Fibroblast of the aortic adventitia (primary cell): ENCODE measurements around the gene TPX2. TPM values are rescaled to one million over a fixed set of nuclear protein-coding genes. Genes with fewer than 3 reads are reported as not detected.

ENCODE experiments used
- DNase-seq: peaks from one replicate; pipeline ENCODE4 v3.0.0-alpha.2; 2010; ENCODE audit warnings: low read depth
- H3K4me3 ChIP-seq: 2 replicates; pipeline ENCODE4 v1.5.1; 2011; ENCODE audit warnings: low read depth, mild to moderate bottlenecking, control low read depth, low read length, moderate library complexity
- total RNA-seq: library from RNA; depleted of rRNA; stranded (reverse); fragments of >200 nt; gene quantifications from 2 replicates; pipeline ENCODE4 v1.2.3, GENCODE V29; 2012; ENCODE audit warnings: low replicate concordance
- TF ChIP-seq, protein P1 (sequence below): IDR thresholded peaks from 2 replicates; pipeline ENCODE4 v1.5.1; 2011; ENCODE audit warnings: mild to moderate bottlenecking, low read length, control low read depth, inconsistent platforms; ENCODE audit not compliant: insufficient read depth

Gene TPX2
- total RNA-seq, 1 donor, result 91.1 TPM

DNA sequence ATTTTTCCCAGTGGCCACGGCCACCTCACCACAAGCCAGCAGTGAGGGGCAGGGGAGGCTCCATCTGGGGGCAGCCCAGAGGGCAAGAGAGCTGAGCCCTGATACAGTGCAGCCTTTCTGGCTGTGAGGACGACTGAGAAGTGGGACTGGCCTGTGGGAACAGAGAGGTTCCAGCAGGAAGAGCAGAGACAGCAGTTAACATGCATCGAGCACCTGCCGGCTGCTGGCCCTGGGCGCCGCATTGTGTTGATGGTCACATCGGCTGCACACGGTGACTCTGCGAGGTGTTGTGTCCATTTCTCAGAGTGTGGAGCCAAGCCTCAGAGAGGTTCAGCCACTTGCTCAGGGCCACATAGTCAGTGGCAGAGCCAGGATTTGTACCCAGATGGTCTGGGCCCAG lies 96.5 kb downstream of the TPX2 start:
- H3K4me3 ChIP-seq, result no peak overlapping the region
- TF ChIP-seq, protein P1, sequence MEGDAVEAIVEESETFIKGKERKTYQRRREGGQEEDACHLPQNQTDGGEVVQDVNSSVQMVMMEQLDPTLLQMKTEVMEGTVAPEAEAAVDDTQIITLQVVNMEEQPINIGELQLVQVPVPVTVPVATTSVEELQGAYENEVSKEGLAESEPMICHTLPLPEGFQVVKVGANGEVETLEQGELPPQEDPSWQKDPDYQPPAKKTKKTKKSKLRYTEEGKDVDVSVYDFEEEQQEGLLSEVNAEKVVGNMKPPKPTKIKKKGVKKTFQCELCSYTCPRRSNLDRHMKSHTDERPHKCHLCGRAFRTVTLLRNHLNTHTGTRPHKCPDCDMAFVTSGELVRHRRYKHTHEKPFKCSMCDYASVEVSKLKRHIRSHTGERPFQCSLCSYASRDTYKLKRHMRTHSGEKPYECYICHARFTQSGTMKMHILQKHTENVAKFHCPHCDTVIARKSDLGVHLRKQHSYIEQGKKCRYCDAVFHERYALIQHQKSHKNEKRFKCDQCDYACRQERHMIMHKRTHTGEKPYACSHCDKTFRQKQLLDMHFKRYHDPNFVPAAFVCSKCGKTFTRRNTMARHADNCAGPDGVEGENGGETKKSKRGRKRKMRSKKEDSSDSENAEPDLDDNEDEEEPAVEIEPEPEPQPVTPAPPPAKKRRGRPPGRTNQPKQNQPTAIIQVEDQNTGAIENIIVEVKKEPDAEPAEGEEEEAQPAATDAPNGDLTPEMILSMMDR, result no peak
- DNase-seq, result no peak

DNA sequence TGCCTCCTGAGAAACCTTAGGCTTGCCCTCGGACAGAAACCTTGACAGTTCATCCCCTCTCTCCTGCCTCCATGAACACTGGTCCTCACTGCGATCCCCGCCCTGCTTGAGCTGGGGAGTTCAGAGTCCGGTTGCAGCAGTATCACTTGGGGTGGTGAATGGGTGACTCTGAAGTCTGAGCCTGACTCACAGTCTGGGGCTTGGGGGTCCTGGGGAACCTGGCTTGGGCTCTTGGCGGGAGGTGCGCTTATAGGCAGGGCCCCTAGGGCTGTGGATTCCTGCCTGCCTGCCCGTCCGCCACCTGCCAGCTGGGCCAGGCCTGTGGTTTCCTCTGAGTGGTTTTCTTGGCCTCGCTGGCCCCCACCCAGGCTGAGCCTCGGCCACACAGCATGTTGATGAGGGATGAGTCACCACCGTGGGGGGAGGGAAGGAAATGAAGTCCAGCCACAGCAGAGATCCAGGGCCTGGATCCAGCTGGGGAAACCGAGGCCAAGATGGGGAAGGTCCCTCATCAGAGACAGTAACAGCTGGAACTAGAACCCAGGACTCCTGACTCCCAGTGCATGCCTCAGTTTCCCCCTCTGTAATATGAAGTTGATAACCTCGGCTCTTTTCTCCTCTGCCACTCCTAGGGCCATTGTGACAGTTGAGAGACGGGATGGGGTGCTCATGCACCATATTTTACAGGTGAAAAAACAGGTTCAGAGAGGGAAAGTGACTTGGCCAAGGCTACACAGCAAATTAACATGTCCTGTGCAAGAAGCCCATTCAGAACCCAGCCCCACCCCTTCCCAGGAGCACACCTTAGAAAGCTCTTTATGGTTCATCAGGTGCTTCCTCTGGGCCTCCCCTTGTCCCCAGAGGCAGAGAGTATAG lies 97.1 kb downstream of the TPX2 start:
- peak; percentile 89 for DNase-seq
- TF ChIP-seq, protein P1, result peak; percentile 5
- H3K4me3 ChIP-seq, result no peak overlapping the region

DNA sequence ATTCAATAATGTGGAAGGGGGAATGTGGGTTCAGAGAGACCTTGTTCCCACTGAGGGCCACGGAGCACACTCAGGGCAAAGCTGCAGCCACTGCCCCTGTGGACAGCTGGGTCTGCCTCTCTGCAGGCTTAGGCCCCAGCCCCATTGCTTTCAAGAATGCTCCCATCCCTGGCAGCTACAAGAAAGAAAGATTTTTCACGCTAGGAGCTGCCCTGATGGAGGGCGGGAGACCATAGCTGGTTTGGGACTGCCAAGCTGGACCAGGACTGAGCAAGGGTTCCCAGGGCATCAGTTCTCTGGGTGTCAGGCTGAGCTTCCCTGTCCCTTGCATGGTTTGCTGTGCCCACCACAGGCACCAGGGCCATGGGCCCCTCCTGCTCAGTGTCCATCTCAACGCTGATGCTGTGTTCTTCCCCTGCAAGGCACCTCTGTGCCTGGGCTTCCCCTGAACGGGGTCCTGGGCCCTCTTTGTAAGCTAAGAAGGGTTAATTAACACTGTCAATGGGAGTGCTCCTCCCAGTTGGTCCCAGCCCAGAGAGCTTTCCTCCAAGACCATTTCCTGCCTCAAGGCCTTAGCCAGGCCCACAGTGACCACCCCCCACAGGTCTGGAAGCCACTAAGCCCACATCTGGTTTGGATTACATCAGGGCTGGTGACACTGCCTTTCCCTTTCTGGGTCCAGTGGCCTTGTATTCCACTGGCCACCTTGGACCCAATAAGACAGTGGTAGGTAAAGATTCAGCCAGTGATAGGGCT lies 97.9 kb downstream of the TPX2 start:
- TF ChIP-seq, protein P1, result no peak
- DNase-seq, result no peak

DNA sequence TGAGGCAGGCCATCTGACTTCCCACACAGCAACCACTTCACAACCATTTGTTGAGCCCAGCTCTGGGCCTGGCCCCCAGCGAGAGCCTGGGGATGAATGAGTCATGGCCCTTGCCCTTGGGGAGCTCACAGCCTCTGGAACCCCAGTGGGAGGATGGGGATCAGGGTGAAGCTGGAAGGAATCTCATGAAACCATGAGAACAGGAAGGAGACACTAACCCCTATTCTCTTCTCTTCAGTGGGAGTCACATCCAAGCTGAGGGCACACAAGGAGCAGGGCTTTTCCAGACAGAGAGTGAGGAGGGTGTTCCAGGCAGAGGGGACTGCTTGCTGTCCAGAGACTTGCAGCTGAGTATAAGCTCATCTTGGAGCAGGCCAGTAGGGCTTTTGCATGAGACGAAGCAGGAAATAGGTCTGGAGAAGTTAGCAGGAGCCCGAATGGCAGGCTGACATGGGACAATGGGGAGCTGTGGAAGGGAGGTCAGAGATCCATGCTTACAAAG lies 98.9 kb downstream of the TPX2 start:
- DNase-seq, result peak; percentile 46
- TF ChIP-seq, protein P1, result no peak
- H3K4me3 ChIP-seq, result no peak overlapping the region

More for the DNA sequence above, 97.9 kb downstream of the TPX2 start:
- H3K4me3 ChIP-seq, result no peak overlapping the region

DNA sequence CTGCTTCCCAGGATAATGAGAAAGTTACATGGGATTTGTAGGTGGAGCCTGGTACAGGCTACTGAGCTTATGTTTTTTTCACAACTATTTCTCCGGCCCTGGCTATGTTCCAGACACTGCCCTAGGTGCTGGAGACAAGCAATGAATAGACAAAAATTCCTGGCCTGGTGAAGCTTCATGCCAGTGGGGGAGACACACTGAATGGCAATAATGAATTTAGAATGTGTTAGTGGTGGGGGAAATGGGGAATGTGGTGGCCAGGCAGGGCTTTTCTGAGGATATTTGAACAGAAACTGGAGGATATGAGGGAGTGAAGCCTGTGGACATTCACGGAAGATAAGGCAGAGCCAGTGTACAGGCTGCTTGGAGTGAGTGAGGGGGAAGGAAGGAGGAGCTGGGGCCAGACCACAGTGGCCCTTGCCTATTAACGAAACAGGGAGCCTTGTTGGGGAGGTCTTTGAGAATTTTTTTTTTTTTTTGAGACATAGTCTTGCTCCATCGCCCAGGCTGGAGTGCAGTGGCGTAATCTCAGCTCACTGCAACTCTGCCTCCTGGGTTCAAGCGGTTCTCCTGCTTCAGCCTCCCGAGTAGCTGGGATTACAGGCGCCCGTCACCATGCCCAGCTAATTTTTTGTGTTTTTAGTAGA lies 99.7 kb downstream of the TPX2 start:
- no peak for DNase-seq
- TF ChIP-seq, protein P1, result no peak
- H3K4me3 ChIP-seq, result no peak overlapping the region

DNA sequence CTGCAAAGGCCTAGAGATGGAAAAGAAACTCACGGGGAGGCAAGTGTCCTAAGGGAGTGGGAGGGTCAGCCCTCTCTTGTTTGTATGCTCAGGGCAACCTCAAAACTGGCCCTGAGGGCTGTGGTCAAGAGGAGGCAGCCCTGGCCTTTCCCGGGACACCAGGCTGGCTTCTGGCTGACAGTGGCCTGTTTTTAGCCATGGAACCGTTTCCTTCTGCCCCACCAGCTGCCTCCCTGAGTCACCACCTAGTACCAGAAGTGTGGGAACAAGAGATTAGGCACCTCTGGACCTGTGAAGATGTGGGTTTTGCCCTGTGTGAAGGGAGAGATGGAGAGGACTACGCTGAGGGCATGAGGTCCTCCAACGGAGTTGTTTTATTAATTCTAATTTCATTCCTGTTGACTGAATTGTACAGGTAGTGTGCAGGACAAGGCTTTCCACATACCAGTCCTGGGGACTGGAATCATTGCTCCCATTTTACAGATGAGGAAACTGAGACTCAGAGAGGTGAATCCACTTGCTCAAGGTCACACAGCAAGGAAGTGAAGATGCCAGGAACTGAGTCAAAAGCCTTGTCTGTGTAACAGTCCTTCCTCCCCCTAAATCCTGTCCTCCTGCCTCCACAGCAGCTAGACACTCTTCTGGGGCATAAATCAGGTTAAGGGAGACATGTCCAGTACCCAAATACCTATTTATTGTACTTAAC lies 100.8 kb downstream of the TPX2 start:
- no peak for DNase-seq
- TF ChIP-seq, protein P1, result no peak

More for the DNA sequence above, 100.8 kb downstream of the TPX2 start:
- H3K4me3 ChIP-seq, result no peak overlapping the region
